NCI-H2196 (cell line): Measurements from ENCODE around the gene GAN.

Experiments used
- DNase-seq: peaks from one replicate; lab custom pipeline; 2025; ENCODE audit not compliant: unreplicated experiment; lab: John Stamatoyannopoulos, UW

GAN gene

GRCh38 chr16:81349608-81350305, 35.0 kb downstream of the GAN start:
- DNase-seq, result no peak

GRCh38 chr16:81350306-81350615, 35.5 kb downstream of the GAN start:
- no peak for DNase-seq

- no peak for DNase-seq
Observed at GRCh38 chr16:81353895-81354294, 39.1 kb downstream of the GAN start.

GRCh38 chr16:81357711-81358260, 43.0 kb downstream of the GAN start:
- DNase-seq, result no peak

GRCh38 chr16:81358860-81359259, 44.1 kb downstream of the GAN start:
- no peak for DNase-seq

- DNase-seq, result no peak
Observed at GRCh38 chr16:81360135-81360534, 45.4 kb downstream of the GAN start.

GRCh38 chr16:81365731-81366130, 51.0 kb downstream of the GAN start:
- no peak for DNase-seq

- DNase-seq, result peak; percentile 14
Observed at GRCh38 chr16:81366316-81366932, 51.7 kb downstream of the GAN start.

- DNase-seq, result no peak
Observed at GRCh38 chr16:81367821-81368220, 53.1 kb downstream of the GAN start.

- no peak for DNase-seq
Observed at GRCh38 chr16:81369888-81370504, 55.2 kb downstream of the GAN start.

GRCh38 chr16:81371106-81371505, 56.3 kb downstream of the GAN start:
- DNase-seq, result no peak

- DNase-seq, result no peak
Observed at GRCh38 chr16:81374550-81374949, 59.8 kb downstream of the GAN start.

GRCh38 chr16:81376880-81377279, 62.1 kb downstream of the GAN start:
- DNase-seq, result no peak

GRCh38 chr16:81378049-81378448, 63.3 kb downstream of the GAN start:
- DNase-seq, result no peak

- DNase-seq, result no peak
Observed at GRCh38 chr16:81380932-81381331, 66.2 kb downstream of the GAN start.

GRCh38 chr16:81384006-81384405, 69.2 kb downstream of the GAN start:
- DNase-seq, result no peak

GRCh38 chr16:81385031-81385756, 70.4 kb downstream of the GAN start:
- no peak for DNase-seq

GRCh38 chr16:81388357-81388756, 73.6 kb downstream of the GAN start:
- DNase-seq, result no peak

- DNase-seq, result no peak
Observed at GRCh38 chr16:81390840-81391239, 76.1 kb downstream of the GAN start.

GRCh38 chr16:81392011-81392410, 77.2 kb downstream of the GAN start:
- DNase-seq, result no peak

- no peak for DNase-seq
Observed at GRCh38 chr16:81394416-81394815, 79.7 kb downstream of the GAN start.
